CD4-positive, alpha-beta memory T cell (primary cell): ENCODE measurements around the gene RAB41. TPM values are rescaled to one million over a fixed set of nuclear protein-coding genes. Genes with fewer than 3 reads are reported as not detected.

Source experiments
- CTCF ChIA-PET: fragments of 350-600 bp; sonication (Branson Sonifier 250); formaldehyde crosslinking; loops from one replicate; lab custom pipeline; 2021; ENCODE audit warnings: inconsistent platforms; ENCODE audit not compliant: partially characterized antibody; lab: Charles Lee
- POLR2A ChIA-PET: fragments of 350-600 bp; sonication (Branson Sonifier 250); formaldehyde crosslinking; loops from one replicate; lab custom pipeline; 2021; ENCODE audit not compliant: partially characterized antibody; lab: Charles Lee
- DNase-seq, 5 donors: peaks; one replicate each; pipeline versions ENCODE4 v3.0.0 to v3.0.0-alpha.2; 2020 to 2022; ENCODE audit warnings: mixed read lengths in 1 of 5
- H3K27ac ChIP-seq: one replicate; pipeline ENCODE4 v1.7.0; 2013; ENCODE audit warnings: low read depth, low read length
- H3K27me3 ChIP-seq: 2 replicates; pipeline ENCODE4 v1.7.0; 2013; ENCODE audit warnings: mild to moderate bottlenecking, low read length, moderate library complexity; ENCODE audit not compliant: insufficient read depth
- H3K36me3 ChIP-seq: 2 replicates; pipeline ENCODE4 v1.7.0; 2013; ENCODE audit warnings: mild to moderate bottlenecking, low read length, moderate library complexity; ENCODE audit not compliant: insufficient read depth
- H3K4me1 ChIP-seq: 2 replicates; pipeline ENCODE4 v1.7.0; 2013; ENCODE audit warnings: mild to moderate bottlenecking, low read length, moderate library complexity; ENCODE audit not compliant: insufficient read depth
- H3K4me3 ChIP-seq, 2 donors: one replicate each; pipeline ENCODE4 v1.7.0; 2013; ENCODE audit warnings: low read length in 2 of 2, mild to moderate bottlenecking in 1 of 2
- H3K9me3 ChIP-seq, 2 donors: one replicate each; pipeline ENCODE4 v1.7.0; 2013; ENCODE audit warnings: low read length in 2 of 2, control low read depth in 1 of 2; ENCODE audit not compliant: control insufficient read depth in 1 of 2
- H3K27ac Mint-ChIP-seq, 7 donors: one replicate each; pipeline ENCODE4 v1.8.0; 2020 to 2021; ENCODE audit warnings: mixed read lengths in 7 of 7, mild to moderate bottlenecking in 6 of 7, inconsistent platforms in 3 of 7, moderate library complexity in 3 of 7
- H3K27me3 Mint-ChIP-seq, 2 donors: one replicate each; pipeline ENCODE4 v1.8.0; 2020 to 2021; ENCODE audit warnings: mixed read lengths in 2 of 2
- H3K36me3 Mint-ChIP-seq, 2 donors: one replicate each; pipeline ENCODE4 v1.8.0; 2020 to 2021; ENCODE audit warnings: mixed read lengths in 2 of 2, inconsistent platforms in 1 of 2, mild to moderate bottlenecking in 1 of 2
- H3K4me1 Mint-ChIP-seq, 4 donors: one replicate each; pipeline ENCODE4 v1.8.0; 2020 to 2021; ENCODE audit warnings: mixed read lengths in 4 of 4, mild to moderate bottlenecking in 1 of 4
- H3K4me3 Mint-ChIP-seq, 8 donors: one replicate each; pipeline ENCODE4 v1.8.0; 2020 to 2021; ENCODE audit warnings: mixed read lengths in 8 of 8, mild to moderate bottlenecking in 7 of 8, moderate library complexity in 6 of 8, inconsistent platforms in 3 of 8
- H3K9me3 Mint-ChIP-seq, 8 donors: one replicate each; pipeline ENCODE4 v1.8.0; 2020 to 2021; ENCODE audit warnings: mixed read lengths in 8 of 8, mild to moderate bottlenecking in 5 of 8, inconsistent platforms in 3 of 8, moderate library complexity in 1 of 8
- intact Hi-C: fragments of 100-400 bp; cut with micrococcal nuclease; formaldehyde crosslinking; loops from one replicate; pipeline ENCODE4 v1.15.1; 2023
- polyA plus RNA-seq, 2 donors: library from polyadenylated mRNA; unstranded; fragments of 300-500 nt; fragmentation: Illumina TruSeq; gene quantifications; one replicate each; pipeline ENCODE4 v1.2.3, GENCODE V29; 2021
- total RNA-seq, 2 experiments: library from RNA; stranded (reverse); gene quantifications; one replicate each; pipeline ENCODE4 v1.2.3, GENCODE V29; 2021

The RAB41 gene
- total and polyA plus RNA-seq, 4 experiments from 2014 or later, result not detected

DNA sequence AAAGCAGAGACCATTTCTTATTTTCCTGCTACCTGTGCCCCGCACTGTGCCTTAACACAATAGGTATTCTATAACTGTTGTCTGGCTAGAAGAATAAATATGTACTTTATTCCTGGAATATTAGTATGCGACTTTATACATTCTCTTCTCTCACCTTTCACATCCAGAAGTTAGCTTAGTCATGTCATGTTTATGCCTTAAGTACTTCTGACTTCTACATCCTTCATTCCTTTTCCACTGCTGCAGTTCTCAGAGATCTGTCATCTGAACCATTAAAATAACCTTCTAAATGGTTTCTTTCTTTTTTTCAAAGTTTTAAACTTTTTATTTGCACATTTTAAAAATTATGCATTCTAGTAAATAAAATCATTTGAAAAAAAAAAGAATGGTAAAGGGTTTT lies 42.4 kb downstream of the RAB41 start:
- no peaks in the 10 kb centered on the region for H3K36me3 Mint-ChIP-seq
- Histone ChIP-seq H3K4me3 (no peak overlapping the region), H3K4me1 (no peaks in the 10 kb centered on the region), H3K9me3 (no peaks in the 10 kb centered on the region), H3K27me3 (no peaks in the 10 kb centered on the region), H3K36me3 (no peaks in the 10 kb centered on the region), H3K27ac (no peak overlapping the region)
- intact Hi-C loops, result loop anchor here (10.0 kb wide), 1 partner anchor 110 kb away; no protein-coding TSS in a partner anchor
- no peak overlapping the region for H3K4me3 Mint-ChIP-seq
- H3K4me1 Mint-ChIP-seq, result no peaks in the 10 kb centered on the region
- ChIA-PET CTCF (no interaction called here), POLR2A (no interaction called here)
- no peaks in the 10 kb centered on the region for H3K27me3 Mint-ChIP-seq
- no peaks in the 10 kb centered on the region for H3K9me3 Mint-ChIP-seq
- no peak for DNase-seq
- no peak overlapping the region for H3K27ac Mint-ChIP-seq

DNA sequence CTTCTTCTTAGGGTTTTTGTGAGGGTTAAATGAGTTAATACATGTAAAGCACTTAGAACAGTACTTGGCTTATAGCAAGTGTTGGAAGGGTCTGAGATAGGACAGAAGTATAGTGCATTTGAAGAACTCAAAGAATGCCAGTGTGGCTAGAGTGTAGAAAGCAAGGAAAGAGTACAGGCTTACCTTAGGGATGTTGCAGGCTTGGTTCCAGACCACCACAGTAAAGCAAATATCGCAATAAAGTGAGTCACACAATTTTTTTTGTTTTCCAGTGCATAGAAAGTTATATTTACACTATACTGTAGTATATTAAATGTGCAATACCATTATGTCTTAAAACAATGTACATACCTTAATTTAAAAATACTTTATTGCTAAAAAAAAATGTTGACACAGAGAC lies 49.2 kb downstream of the RAB41 start:
- Mint-ChIP-seq H3K4me1 (peaks cover 0 to 2% (median 0%) of the 10 kb centered on the region in 4 donors), H3K27me3 (no peaks in the 10 kb centered on the region)
- CTCF ChIA-PET, result no interaction called here

DNA sequence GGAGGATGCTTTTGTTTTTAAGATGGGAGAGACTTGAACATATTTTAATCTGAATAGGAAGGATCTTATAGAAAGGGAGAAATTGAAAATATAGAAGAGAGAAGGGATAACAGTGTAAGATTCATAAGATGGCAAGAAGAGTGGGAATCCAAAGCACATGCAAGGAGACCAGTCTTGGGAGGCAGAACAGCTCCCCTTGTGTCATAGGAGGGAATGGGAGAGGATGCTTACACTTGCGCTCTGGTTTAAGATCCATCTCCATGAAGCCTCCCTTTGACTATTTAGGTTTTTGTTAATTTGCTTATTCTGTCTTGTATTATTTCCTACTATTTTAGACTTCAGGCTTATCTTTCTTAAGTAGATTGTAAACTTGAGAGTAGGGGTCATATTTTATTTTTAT lies 50.6 kb downstream of the RAB41 start:
- peaks cover 0 to 2% (median 0%) of the 10 kb centered on the region in 8 donors for H3K9me3 Mint-ChIP-seq
- intact Hi-C loops, result no loop called here
- H3K4me1 Mint-ChIP-seq, result peaks cover 0 to 2% (median 0%) of the 10 kb centered on the region in 4 donors
- no peak overlapping the region for H3K27ac ChIP-seq
- no peaks in the 10 kb centered on the region for H3K9me3 ChIP-seq
- H3K27me3 Mint-ChIP-seq, result no peaks in the 10 kb centered on the region
- no peak overlapping the region for H3K4me3 ChIP-seq
- CTCF ChIA-PET, result no interaction called here
- no peaks in the 10 kb centered on the region for H3K4me1 ChIP-seq
- no peaks in the 10 kb centered on the region for H3K36me3 Mint-ChIP-seq
- no peaks in the 10 kb centered on the region for H3K27me3 ChIP-seq
- DNase-seq, result no peak
- H3K4me3 Mint-ChIP-seq, result no peak overlapping the region
- H3K36me3 ChIP-seq, result no peaks in the 10 kb centered on the region
- H3K27ac Mint-ChIP-seq, result no peak overlapping the region
- POLR2A ChIA-PET, result no interaction called here

More for the DNA sequence above, 49.2 kb downstream of the RAB41 start:
- Mint-ChIP-seq H3K4me3 (no peak overlapping the region), H3K27ac (no peak overlapping the region), H3K36me3 (no peaks in the 10 kb centered on the region), H3K9me3 (peaks cover 0 to 2% (median 0%) of the 10 kb centered on the region in 8 donors)
- Histone ChIP-seq H3K27me3 (no peaks in the 10 kb centered on the region), H3K27ac (no peak overlapping the region), H3K4me3 (no peak overlapping the region), H3K36me3 (no peaks in the 10 kb centered on the region), H3K9me3 (no peaks in the 10 kb centered on the region), H3K4me1 (no peaks in the 10 kb centered on the region)
- no peak for DNase-seq
- intact Hi-C loops, result no loop called here
- POLR2A ChIA-PET, result no interaction called here

Other genes starting within 250 kb of the RAB41 start
- not detected for gene AWAT2, start 232.2 kb upstream of the RAB41 start, total RNA-seq
- gene AWAT2, start 232.2 kb upstream of the RAB41 start, polyA plus RNA-seq, result not detected
- not detected for gene OTUD6A, start 219.7 kb upstream of the RAB41 start, total RNA-seq
- gene OTUD6A, start 219.7 kb upstream of the RAB41 start, polyA plus RNA-seq, result not detected
- gene IGBP1, start 148.7 kb upstream of the RAB41 start, total RNA-seq, result 10 to 100 TPM; 60.8 to 66.2 TPM
- 10 to 100 TPM; 56.3 to 60.7 TPM for gene IGBP1, start 148.7 kb upstream of the RAB41 start, polyA plus RNA-seq
- gene DGAT2L6, start 104.7 kb upstream of the RAB41 start, total RNA-seq, result not detected
- gene DGAT2L6, start 104.7 kb upstream of the RAB41 start, polyA plus RNA-seq, result not detected
- gene AWAT1, start 47.5 kb upstream of the RAB41 start, total RNA-seq, result not detected
- gene AWAT1, start 47.5 kb upstream of the RAB41 start, polyA plus RNA-seq, result not detected
- under 1 TPM in 1 of 2 experiments, not detected in 1; 0.35 TPM for gene P2RY4, start 22.0 kb upstream of the RAB41 start, total RNA-seq
- not detected for gene P2RY4, start 22.0 kb upstream of the RAB41 start, polyA plus RNA-seq
- gene ARR3, start 13.8 kb upstream of the RAB41 start, total RNA-seq, result not detected
- gene ARR3, start 13.8 kb upstream of the RAB41 start, polyA plus RNA-seq, result not detected
- gene PDZD11, start 7.8 kb downstream of the RAB41 start, total RNA-seq, result 10 to 100 TPM; 12.7 to 12.9 TPM
- 10 to 100 TPM; 38.9 to 52.3 TPM for gene PDZD11, start 7.8 kb downstream of the RAB41 start, polyA plus RNA-seq
- under 1 TPM; 0.08 to 0.17 TPM for gene KIF4A, start 7.9 kb downstream of the RAB41 start, total RNA-seq
- not detected for gene KIF4A, start 7.9 kb downstream of the RAB41 start, polyA plus RNA-seq
- not detected for gene GDPD2, start 141.1 kb downstream of the RAB41 start, total RNA-seq
- not detected for gene GDPD2, start 141.1 kb downstream of the RAB41 start, polyA plus RNA-seq
- 10 to 100 TPM; 12.4 to 14.2 TPM for gene DLG3, start 162.7 kb downstream of the RAB41 start, total RNA-seq
- gene DLG3, start 162.7 kb downstream of the RAB41 start, polyA plus RNA-seq, result 10 to 100 TPM in 1 of 2 donors, 1 to 10 TPM in 1; 5.3 to 11.6 TPM